Measurements from ENCODE around the gene OSGEP.

GRCh38 chr14:20436363-20436755 lies 18.3 kb downstream of the OSGEP start:
- TF ChIP-seq CTCF (IDR thresholded peaks at IDR 0.05), result no peak
- TF ChIP-seq POLR2AphosphoS5 (IDR thresholded peaks at IDR 0.05), result no peak
- no peak for TF ChIP-seq POLR2A (IDR thresholded peaks at IDR 0.05)
